ENCODE measurements around the gene TTC21A.
"Not testable (repeated sequence)": the region's sequence is repeated elsewhere in the genome, so short reads cannot be mapped to it uniquely, and the experiment has no call there.

The TTC21A gene, protein sequence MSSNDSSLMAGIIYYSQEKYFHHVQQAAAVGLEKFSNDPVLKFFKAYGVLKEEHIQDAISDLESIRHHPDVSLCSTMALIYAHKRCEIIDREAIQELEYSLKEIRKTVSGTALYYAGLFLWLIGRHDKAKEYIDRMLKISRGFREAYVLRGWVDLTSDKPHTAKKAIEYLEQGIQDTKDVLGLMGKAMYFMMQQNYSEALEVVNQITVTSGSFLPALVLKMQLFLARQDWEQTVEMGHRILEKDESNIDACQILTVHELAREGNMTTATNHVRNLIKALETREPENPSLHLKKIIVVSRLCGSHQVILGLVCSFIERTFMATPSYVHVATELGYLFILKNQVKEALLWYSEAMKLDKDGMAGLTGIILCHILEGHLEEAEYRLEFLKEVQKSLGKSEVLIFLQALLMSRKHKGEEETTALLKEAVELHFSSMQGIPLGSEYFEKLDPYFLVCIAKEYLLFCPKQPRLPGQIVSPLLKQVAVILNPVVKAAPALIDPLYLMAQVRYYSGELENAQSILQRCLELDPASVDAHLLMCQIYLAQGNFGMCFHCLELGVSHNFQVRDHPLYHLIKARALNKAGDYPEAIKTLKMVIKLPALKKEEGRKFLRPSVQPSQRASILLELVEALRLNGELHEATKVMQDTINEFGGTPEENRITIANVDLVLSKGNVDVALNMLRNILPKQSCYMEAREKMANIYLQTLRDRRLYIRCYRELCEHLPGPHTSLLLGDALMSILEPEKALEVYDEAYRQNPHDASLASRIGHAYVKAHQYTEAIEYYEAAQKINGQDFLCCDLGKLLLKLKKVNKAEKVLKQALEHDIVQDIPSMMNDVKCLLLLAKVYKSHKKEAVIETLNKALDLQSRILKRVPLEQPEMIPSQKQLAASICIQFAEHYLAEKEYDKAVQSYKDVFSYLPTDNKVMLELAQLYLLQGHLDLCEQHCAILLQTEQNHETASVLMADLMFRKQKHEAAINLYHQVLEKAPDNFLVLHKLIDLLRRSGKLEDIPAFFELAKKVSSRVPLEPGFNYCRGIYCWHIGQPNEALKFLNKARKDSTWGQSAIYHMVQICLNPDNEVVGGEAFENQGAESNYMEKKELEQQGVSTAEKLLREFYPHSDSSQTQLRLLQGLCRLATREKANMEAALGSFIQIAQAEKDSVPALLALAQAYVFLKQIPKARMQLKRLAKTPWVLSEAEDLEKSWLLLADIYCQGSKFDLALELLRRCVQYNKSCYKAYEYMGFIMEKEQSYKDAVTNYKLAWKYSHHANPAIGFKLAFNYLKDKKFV (N-terminal part only)

DNA sequence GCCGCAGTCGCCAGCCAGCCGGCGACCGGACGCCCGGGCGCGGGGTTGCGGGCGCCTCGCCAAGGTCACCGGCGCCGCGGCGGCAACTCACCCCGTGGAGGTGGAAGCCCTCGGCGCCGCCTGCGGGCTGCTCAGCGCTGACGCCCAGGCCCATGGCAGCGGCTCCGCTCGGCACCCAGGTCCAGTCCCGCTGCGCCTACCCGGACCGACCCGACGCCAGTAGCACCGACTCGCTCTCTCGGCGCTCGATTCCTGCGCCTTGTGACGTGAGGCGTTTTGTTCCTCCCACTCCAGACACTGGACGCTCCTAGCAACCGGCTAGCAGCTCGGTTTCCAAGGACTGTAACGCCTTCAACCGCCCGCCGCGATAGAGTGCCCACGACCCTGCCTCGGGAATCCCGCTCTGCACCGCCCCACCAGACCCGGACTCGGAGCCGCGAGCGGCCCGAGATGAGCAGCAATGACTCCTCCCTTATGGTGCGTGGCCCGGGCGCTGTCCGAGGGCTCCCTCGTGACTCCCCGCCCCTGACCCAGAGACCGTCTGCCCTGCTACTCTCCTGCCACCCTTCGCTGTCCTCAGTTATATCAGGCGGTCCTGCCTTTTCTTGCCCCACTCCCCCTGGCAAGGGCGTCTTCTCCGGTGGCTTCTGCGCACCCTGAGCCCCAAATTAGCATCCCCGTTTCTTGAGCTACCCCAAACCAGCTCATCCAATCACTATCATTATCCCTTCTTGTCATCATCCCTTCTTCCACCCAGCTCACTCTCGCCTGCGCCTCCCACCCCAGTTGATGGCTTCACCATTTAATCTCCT lies at the start of gene TTC21A, which contains the start of gene GORASP1:
Gene TTC21A (plus strand): TSS at position 293 of the 812 bp plus-strand sequence. CDS start 158 bp downstream, at position 451.
Gene GORASP1 (minus strand): TSS at position 240 of the 812 bp plus-strand sequence. CDS start 86 bp downstream, at position 154.
- DNase-seq (ENCODE audit: low read depth) = peak; percentile 37

DNA sequence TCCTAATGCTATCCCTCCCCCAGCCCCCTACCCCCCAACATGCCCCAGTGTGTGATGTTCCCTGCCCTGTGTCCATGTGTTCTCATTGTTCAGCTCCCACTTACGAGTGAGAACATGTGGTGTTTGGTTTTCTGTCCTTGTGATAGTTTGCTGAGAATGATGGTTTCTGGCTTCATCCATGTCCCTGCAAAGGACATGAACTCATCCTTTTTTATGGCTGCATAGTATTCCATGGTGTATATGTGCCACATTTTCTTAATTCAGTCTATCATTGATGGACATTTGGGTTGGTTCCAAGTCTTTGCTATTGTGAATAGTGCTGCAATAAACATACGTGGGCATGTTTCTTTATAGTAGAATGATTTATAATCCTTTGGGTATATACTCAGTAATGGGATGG lies 46.3 kb upstream of the TTC21A start:
- not testable (repeated sequence) for DNase-seq (ENCODE audit: low read depth)

DNA sequence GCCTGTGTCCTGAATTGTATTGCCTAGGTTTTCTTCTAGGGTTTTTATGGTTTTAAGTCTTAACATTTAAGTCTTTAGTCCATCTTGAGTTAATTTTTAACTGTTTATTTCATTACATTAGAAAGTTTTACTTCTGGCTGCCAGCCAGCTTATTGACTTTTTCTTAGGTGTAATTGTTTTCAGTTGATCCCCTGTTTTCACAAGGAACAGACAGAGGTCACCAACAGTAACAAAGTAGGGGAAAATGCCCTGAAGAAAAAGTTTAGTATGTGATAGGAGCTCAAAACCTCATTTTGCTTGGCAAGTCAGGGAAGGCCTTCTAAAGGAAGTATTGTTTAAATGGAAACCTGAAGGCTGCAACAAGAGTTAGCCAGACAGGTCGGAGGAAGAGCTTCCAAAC lies 45.3 kb upstream of the TTC21A start:
- no peak for DNase-seq (ENCODE audit: low read depth)

DNA sequence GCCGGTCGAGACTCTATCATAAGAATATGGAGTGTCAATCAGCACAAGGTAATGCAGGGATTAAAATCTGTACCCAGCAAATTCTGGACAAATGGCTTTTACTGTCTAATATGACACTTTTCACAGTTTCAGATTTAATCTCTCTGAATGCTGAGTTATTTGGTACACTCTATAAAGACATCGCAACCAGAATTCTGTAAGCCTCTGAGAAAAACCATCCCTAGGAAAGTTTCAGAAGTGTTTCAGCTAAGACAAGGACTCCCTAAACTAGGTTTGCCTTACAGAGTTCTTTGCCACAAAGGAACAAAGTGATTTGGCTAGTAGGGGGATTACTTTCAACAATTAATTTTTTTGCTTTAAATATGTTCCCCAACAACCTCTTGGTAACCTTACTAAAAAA lies 44.3 kb upstream of the TTC21A start:
- no peak for DNase-seq (ENCODE audit: low read depth)

DNA sequence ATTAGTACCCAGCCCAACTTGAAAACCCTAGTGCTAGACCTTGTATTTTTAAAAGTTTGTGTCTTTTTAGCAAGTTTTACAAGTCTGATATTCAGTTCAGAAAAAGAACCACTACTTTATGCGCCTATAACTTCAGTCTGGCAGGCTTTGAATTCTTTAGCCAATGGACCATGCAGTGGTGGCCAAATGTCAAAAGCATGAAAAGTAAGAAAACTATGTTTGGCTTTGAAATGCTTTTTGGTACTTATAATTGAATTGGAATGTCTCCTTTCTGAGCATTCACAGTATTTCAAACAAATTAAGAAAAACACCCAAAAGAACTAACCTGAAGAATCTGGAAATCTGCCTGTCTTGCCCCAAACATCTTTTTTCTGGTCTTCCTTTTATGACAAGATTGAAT lies 42.8 kb upstream of the TTC21A start:
- DNase-seq (ENCODE audit: low read depth) = no peak

DNA sequence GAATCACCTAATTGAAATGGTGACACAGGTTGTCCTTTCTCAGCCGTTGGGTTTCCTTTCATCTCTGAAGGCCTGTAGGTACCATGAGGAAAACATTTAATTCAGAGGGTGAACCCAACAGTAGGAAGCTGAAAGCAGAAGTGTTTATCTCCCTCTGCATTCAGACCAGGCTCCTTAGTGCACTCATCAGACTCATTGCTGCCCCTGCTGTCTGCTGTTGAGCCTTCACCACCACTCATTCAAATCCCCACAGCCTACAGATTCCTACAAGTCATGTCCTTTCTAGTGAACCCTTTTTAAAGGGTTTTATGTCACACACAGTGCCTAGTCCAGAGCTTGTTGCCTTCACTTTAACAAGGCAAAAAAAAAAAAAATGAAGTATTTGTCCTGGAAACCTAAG lies 42.3 kb upstream of the TTC21A start:
- DNase-seq (ENCODE audit: low read depth) = no peak

DNA sequence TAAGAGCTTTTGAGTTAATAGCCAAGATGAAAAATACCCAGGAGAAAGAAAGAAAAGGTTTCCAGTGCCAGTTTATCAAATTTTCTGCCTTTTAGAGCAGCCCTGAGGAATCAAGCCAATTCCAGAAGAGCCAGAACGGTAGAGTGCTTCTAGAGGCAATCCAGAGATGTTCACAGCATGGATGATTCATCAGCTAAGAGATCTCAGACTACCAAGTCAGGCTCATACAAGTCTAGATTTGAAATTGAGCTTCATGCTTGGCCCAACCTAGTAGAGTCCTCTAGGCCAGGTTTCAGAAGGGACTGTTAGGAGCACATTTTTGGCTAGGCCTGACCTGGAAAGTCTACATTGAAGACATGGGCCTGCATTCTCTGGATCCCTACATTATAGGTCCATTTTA lies 40.2 kb upstream of the TTC21A start:
- DNase-seq (ENCODE audit: low read depth) = no peak

DNA sequence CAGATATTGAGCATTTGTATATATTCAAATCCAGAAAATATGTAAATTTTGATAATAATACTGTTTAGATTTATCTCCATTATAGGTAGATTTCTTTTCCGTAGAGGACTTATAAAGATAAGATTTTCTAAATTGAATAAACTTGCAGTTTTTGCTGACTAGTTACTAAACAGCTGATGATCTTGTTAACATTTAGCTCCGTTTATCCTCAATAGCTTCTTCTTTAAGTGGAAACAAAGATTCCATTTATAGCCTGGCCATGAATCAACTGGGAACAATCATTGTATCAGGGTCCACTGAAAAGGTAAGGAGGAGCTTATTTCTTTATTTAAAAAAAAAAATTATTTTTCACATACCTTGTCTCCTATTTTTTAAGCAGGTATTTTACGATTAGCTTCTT lies 38.9 kb upstream of the TTC21A start:
- DNase-seq (ENCODE audit: low read depth) = no peak

DNA sequence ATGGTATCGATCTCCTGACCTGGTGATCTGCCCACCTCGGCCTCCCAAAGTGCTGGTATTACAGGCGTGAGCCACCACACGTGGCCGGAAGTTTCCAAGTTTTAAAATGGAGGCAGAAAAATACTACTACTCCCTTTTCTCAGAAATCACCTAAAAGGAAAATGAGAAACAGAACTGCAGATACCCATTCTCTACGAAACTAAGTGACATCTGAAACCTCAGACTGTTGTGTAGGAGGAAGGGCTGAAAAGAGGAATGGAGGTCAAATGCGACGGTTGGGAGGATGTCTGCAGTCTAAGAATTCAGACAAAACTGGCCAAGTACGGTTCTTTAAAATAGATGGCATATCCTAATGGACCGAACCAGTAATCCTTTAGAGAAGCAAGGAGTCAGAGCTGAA lies 31.6 kb upstream of the TTC21A start:
- DNase-seq (ENCODE audit: low read depth) = no peak

DNA sequence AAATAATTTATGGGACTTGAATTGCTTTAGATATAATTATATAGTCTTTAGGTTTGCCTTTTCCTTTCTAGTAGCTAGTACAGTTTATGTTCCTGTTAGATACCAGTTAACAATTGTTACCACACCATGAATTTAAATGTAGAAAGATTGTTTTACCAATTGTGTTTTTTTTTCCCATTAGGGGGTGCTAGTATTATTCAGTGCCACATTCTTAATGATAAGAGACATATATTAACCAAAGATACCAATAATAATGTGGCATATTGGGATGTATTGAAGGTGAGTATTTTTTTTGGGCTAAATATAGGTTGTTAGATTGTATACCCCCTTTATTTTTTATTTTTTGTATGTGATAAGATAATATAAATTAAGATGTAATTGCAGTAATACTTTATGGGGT lies 27.9 kb upstream of the TTC21A start:
- no peak for DNase-seq (ENCODE audit: low read depth)

DNA sequence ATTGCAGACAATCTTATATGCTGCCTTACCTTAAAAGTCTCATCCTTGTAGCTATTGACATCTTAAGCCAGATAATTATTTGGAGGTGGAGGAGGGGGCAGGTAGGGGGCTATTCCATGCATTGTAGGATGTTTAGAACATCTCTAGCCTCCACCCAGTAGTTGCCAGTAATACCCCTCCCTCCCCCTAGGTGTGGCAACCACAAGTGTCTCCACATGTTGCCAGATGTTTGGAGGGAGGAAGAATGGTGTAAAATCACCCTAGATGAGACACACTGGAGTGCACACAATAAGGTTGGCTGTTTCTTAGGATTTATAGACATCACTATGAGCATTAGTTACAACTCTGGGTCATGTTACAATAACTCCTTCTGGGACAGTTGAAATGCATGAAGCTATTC lies 27.5 kb upstream of the TTC21A start:
- no peak for DNase-seq (ENCODE audit: low read depth)

DNA sequence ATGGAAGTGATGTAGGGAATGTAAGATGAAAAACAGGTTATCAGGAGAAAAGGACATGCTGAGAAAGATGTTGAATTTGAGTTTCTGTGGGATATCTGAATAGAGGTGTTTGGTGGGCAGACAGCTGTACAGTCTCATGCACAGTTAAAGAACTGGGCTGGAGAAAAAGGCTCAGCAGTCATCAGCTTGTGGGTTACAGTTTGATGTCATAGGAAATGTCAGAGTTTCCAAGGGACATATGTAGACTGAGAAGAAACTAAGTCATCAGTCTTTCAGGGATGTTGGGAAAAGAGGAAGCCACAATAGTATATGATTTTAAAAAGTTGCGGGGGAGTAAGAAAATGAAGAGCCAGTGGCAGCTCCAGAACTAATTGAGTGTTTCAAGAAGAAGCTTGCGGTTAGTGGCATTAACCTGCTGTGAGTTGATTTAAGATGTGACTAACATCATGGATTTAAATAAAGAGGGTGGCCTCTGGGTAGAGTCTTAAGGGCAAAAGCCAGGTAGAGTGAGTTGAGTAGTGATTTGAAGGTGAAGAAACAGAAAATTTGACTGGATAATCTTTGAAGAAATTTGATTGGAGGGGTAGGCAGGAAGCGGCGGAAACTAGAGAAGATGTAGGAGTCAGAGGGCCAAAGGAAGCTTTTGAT lies 24.7 kb upstream of the TTC21A start:
- DNase-seq (ENCODE audit: low read depth) = no peak

DNA sequence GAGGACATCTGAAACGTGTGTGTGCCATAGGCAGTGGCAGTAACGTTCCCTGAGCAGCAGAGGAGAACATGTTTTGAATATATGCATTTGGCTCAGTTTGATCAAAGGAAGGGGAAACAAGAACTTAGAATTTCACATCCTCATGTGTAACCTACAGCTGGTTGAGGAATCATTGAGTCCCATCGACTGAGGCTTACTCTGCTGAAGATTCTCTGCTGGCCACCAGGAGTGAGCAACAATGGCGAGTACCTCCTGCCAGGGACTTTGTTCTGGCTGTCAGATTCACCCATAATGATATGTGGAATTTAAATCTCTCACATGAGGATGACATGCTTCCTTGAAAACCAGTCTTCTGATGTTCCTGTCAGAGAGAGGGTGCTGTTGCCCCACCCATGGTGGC lies 21.3 kb upstream of the TTC21A start:
- DNase-seq (ENCODE audit: low read depth) = no peak

DNA sequence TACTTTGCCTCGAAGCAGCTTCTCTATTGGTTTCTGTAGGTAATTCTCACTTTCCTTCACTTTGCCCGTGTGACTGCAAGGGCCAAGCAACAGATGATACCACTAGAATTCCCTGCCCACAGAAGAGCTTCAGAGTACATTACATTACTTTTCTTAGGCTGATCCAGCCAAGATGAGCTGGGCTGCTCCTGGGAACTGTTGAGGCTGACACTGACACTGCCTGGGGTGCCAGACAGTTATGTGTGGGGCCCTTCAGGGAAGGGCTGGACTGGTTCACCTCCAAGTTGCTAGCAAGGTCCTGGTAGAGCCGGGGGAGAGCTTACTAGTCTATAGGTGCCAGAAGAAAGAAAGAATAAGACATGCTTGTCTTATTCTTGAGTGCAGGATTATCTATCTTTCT lies 19.0 kb upstream of the TTC21A start:
- DNase-seq (ENCODE audit: low read depth) = no peak

DNA sequence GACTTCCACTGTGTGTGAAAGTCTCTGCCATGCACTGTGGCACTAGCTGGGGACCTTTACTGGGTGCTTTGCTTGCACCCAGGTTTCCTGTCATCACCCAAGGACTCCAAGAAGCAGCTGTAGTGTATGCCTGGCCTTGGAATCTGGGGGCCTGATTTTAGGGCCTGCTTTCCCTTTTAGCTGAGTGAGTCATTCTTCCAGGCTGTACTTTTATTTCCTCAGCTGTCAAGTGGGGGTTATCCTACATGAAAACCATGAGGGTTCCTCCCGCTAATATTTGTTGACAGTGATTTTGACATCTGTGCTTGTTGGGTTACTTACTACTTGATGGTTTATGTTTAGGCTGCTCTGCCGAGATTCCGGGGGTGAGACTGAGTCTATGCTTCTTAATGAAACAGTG lies 18.6 kb upstream of the TTC21A start:
- no peak for DNase-seq (ENCODE audit: low read depth)

DNA sequence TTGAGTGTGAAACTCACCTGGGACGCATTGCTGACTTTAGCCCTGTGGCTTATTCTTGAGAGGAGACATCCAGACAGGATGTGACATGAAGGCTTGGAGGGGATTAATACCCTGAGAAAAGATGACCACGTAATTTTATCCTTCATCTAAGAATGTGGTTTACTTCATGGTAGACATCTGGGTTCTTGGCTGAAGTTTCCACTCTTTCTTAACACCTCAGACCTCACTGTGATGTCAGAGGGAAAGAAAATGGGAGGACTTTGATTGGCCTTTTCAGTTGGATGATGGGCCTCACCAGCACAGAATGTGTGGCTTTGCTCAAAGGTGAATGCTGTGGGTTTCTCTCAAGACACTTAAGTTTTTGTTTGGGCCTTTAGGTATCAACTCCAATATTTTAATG lies 16.6 kb upstream of the TTC21A start:
- no peak for DNase-seq (ENCODE audit: low read depth)

DNA sequence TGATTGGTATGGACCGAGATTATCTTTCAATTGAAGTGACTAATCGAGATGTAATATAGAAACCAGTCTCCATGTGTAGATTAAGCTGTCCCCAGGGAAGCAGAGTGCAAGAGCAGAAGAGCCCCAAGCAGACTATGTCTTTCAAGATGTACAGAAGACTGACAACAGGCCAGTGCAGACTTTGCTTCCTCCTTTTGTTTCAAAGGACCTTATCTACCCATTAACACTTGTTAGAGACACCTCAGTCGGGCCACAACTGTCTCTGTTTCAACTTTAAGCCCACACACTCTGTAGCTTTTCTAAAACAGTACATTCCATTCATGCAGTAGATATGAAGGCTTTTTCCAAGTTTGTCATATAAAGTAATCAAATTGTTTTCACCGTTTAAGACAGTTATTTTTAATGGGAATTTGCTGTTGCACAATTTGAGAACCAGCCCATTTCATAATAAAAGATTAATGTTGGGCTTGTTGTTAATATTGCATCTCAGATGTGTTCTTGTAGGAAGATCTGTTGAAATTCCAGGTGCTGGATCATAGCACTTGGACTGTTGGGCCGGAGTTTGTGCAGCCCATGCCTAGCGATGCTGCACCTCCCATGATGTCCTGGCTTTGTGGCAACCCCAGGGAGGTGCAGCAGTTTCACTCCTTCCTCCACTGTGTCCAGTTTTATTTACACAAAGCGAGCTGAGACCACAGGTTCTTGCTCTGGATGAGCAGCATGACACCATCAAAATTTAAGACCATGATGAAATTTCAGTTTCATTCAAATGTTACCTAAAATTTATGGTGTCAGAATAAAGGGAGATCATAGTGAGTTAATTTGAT lies 12.4 kb upstream of the TTC21A start:
- DNase-seq (ENCODE audit: low read depth) = no peak

DNA sequence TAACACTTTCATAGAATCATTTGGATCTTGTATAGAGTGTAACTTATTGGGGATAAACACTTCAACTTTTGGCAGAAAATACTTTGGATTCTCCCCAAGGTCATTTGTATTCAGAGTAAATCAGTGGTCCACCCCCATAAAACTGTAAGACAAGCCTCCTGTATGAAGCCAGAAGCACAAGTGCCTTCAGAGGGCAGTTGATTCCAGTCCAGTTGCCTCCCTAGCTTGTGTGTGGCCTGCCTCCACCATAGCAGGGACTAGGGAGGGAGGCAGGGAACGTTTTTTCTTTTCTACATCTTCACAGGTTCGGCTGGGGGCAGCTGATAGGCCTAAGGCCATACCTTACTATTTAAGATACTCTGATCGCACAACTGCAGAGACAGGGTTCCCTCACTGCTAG lies 11.7 kb upstream of the TTC21A start:
- DNase-seq (ENCODE audit: low read depth) = no peak

DNA sequence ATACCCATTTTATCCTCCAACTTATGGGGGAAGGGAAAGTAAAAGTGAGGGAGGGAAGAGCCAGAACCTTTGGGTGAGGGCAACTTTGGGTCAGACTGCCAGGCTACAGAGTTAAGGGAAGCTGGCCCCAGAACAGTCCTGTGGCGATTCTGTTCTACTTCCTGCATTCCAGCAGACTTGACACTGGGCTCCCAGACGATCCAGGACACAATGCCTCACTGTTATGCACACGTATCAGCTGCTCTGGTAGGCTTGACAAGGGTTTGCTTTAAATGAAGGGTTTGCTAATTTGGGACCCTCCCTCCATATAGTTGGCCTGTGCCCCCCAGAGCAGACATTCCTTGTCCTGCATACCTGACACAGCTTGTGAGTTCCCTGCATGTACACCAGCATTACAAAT lies 10.7 kb upstream of the TTC21A start:
- no peak for DNase-seq (ENCODE audit: low read depth)
